Left renal pelvis (tissue), 4 donors: ENCODE data around the gene EBF4. TPM values are rescaled to one million over a fixed set of nuclear protein-coding genes. Genes with fewer than 3 reads are reported as not detected.

Experiments used
- DNase-seq, 4 donors: peaks; one replicate each; pipeline ENCODE4 v3.0.0-alpha.2; 2013; ENCODE audit warnings: low read depth in 4 of 4, low spot score in 3 of 4
- polyA plus RNA-seq, 4 donors: library from polyadenylated mRNA; unstranded; fragments of 120-200 nt; gene quantifications; one replicate each; pipeline ENCODE4 v1.2.1, GENCODE V29; 2013; ENCODE audit not compliant: insufficient read length in 4 of 4

EBF4 gene
- polyA plus RNA-seq, 4 donors: 27.5 to 44.5 (median 29.6) TPM

DNA sequence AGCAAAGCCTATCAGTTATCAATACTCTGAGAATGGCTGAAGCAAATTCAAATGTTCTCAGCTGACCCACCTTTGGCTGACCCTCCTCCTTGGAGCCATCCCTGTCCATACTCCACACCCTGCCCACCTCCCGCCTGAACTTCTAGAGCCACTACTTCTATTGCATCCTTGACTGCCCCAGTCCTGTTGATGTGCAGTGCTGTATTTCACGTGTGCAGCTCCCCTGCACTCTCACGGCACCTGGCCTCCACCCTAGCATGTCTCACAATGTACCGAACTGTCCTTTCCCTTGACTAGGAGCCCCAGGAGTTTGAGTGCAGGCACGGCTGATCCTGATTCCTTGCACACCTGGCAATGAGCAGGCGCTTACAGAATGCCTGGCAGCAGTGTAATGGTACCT is 100.9 kb downstream of the EBF4 start:
- DNase-seq: no peak

- no peak for DNase-seq
Observed at GRCh38 chr20:2794202-2794748, 101.7 kb downstream of the EBF4 start.

DNA sequence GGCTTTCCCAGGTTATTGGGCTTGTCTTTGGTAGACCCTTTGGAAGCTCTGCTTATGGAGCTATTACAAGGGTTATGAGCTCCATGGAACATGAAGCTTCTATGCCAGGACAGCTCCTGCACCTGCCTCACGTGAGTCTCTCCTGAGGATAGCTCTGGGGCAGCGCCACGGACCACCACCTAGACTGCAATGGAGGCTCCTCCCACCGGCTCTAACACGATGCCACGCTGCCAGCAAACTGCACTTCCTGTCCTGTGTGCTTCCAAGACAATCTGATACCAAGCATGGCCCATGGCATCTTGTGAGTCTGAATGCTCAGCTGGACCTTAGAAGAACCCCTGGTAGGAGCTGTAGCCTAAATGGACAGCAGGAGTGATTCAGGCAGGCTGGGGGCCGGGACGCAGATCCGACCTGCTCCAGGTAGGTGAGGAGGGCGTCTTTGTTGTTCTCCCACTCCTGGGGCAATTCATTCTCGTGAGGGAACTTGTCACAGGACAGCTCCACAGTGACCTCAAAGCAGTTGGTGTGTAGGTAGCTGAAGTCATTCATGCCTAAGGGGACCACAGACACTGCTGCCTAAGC is 102.4 kb downstream of the EBF4 start:
- DNase-seq: no peak

- no peak for DNase-seq
Observed at GRCh38 chr20:2795451-2795850, 102.9 kb downstream of the EBF4 start.

DNA sequence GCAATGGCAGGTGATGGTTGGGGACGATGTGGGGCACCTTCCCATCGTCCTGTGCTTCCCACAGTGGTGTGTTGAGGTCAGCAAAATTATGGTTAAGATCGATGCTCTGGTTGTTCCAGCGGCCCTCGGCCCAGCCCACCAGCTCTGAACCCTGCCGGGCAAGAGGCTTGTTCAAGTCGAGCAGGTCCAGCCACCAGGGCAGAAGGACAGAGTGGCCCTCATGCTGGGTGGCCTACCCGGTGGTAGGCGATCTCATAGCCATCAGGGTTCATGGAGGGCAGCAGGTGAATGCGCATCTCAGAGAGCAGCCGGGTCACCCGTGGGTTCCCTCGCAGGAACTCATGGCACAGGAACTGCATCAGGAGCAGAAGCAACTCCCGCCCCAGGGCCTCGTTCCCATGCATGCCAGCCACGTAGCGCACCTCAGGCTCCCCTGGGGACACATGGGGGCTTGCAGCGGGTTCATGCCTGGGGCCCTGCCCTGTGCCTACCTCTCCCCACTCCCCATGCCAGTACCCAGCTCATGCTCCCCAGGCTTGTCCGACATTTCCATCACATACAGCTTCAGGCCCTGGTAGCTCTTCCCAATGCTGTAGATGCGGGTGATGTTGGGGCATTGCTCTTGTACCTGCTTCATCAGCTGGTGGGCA is 103.6 kb downstream of the EBF4 start:
- DNase-seq: no peak

- no peak for DNase-seq
Observed at GRCh38 chr20:2797136-2797983, 104.8 kb downstream of the EBF4 start.

GRCh38 chr20:2798095-2798805 is 105.7 kb downstream of the EBF4 start:
- DNase-seq: no peak

GRCh38 chr20:2798814-2799213 is 106.2 kb downstream of the EBF4 start:
- no peak for DNase-seq

DNA sequence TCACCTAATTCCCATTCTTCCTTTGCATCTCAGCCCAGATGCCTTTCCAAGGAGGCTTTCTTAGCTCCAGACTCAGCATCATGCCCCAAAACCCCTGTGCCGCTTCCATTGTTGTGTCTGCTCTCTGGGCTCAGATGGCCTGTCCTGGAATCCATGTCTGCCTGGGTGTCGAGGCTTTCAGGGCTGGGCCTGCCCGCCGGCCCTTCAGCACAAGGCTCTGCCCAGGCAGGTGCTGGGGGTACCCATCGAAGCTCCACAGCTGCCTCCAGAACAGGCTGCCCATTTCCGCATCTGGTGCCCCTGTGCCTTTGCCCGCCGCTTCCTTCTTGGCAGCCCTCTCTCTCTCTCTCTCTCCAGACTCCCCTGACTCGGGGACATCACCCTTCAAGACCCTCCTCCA is 106.7 kb downstream of the EBF4 start:
- no peak for DNase-seq

DNA sequence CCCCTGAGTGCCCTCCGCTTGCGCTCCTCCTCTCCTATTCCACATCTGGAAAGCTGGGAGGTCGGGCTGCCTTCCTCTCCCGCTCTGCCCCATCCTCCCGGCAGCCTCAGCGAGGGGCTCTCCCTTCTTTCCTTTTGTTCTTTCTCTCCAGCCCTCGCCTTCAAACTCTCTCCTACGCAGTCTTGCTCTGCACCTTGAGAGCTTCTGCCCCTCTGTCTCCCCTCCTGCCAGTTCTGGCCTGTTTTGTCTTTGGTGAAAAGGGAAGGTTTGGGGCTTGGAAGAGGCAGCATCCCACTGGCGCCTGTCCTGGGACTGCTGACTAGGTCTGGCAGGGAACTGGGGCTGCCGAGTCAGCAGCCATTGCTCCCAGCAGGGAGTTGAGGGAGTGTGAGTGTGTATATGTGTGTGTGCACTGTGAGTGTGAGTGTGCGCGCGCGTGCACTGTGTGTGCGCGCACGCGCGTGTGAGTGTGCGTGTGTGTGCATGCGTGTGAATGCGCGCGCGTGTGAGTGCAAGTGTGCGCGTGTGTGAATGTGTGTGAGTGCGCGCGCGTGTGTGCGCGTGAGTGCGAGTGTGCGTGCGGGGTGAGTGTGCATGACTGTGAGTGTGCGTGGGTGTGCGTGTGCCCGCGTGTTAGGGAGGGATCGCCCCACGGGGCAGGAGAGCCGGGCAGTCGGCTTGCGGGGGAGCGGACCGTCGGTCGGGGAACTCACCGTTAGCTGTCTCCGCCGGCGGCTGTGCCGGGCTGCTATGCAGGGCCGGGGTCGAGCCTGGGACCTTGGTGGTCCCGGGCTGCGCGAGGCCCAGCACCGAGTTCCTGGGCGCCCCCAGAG is 107.3 kb downstream of the EBF4 start:
- DNase-seq: no peak

- DNase-seq: no peak
Observed at GRCh38 chr20:2800521-2801285, 108.1 kb downstream of the EBF4 start, which contains the start of gene CPXM1. CPXM1 (minus strand) TSS chr20:2800627; CDS start chr20:2800572, 55 bp downstream.

DNA sequence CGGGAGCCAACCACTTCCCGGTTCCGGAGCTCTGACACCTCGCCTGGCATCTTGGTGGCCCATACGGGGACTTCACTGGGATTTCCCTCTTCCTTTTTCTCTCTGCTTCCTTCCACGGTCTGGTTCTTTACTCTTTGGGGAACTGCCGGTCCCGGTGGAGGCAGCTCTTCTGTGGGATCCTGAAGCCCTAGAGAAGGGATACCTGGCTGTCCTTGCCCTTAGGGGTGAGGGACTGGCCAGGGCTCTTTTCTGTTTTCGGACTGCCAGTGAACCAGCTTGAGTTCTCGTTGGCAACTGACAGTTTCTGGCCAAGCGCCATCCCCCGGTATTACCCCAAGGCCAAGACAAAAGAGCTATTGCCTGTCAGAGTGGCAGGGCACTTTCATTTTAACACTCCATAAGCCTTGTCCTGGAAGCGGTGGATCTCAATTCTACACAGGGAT is 108.7 kb downstream of the EBF4 start:
- DNase-seq: no peak

DNA sequence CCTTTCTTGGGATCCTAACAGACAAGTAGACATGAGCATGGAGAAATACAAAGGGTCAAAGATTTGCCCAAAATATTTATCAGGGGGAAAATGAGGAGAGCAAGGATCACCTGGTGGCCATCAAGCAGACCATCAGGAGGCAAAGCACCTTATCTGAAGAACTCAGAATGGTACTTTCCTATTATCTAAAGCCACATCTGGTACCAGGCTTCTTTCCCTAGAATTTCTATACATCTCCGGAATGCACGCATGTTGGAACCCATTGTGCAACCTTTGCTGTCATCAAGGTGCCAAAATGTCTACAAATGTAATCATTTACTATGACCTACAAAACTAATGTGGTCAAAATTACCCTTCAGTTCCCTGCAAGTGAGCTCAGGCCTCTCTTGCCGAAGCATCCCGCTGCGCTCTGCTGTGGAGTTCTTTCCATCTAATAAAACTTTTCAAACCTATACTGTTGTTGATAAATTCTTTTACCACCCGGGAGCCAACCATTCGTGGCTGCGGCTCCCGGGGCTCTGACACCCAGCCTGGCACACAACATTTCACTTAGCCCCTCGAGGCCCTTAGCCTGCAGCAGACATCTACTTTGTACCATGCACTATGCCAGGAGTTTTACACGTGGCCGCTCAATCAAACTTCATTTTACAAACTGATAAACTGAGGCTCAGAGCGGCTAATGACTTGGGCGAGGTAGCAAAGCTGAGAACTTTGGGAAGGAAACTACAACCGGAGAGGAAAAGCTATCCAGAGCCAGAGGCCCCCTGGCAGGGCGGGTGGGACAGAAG is 111.7 kb downstream of the EBF4 start:
- DNase-seq: no peak

DNA sequence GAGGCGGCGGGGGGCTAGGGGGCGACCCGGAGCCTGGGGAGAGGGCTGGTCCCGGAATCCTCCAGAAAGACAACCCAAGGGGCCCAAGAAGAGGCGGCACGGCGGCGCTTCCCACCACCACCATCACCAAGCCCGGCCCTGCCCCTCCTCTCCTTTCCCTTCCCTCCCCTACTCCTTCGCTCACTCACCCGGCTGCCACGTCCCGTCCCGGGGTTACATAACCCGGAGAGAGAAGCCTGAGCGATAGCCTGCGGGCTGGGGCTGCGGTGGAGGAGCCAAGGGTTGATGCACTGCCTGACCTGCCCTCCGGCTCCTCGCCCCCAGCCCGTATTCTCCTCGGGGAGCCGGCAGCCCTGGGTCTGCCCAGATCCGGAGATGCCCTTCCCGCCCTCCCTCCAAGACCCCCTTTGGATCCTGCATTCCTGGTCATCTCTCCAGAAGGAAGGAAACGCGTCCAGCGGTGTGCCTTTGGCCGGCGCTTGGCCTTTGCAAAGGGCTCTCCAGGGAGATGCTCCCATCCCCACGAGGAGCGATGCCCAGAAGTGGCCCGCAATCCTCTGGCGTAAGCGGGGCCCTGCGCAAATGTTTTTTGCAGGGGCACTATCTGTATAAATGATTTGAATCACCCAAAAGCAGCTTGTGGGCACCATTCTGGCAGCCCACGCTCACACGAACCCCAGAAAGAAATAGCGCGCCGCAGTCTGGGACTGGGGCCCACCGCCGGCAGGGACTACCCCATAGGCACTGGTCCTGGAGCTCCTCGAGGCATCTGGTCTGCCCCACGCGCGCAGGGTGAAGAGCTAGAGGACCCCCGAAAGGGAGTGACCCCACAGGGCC is 112.5 kb downstream of the EBF4 start:
- DNase-seq: no peak

GRCh38 chr20:2805689-2806350 is 113.2 kb downstream of the EBF4 start:
- no peak for DNase-seq

DNA sequence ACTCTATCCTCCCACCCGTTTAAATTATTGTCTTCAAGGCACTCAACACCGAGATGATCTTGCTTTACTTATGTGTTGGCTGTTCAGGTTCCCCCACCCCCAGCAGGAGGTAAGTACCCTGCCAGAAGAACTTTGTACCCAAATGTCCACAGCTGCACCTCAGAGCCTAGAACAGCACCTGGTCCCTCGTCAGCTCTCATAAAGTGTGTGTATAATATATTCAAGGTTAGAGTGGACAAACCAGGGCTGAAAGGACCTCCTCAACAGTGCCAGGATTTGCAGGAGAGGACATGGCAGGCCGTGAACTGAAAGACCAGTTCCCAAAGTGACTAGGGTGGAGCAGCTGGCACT is 113.7 kb downstream of the EBF4 start:
- DNase-seq: no peak

DNA sequence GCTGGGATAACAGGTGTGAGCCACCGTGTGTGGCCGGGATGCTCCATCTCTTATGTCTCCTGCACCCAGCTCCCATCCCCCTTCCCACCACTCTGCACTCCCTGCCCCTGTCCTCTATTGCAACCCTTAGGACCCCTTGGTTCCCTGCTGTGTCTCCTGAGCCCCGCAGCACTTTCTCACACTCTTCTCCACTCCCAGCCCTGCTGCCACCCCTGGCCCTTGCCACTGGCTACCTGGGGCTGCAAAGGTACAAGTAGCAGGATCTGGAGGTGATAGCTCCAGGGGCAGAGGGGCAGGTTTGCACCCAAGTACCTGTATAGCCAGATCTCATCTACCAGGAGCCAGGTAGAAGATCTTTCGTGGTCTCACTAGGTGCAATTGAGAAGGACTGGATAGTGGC is 114.4 kb downstream of the EBF4 start:
- DNase-seq: no peak
